SK-N-SH (cell line): ENCODE measurements around the gene GOLGA8M.
"Not testable (repeated sequence)": the region's sequence is repeated elsewhere in the genome, so short reads cannot be mapped to it uniquely, and the experiment has no call there.

ENCODE experiments used
- CTCF ChIP-seq: fragments of 200-600 bp; sonication (generic); IDR thresholded peaks from 2 replicates; pipeline ENCODE4 v1.6.1; 2017; ENCODE audit warnings: antibody characterized with exemption, mild to moderate bottlenecking, moderate library complexity
- EZH2phosphoT487 ChIP-seq: fragments of 200-600 bp; sonication (generic); IDR thresholded peaks from 2 replicates; pipeline ENCODE4 v1.6.1; 2017; ENCODE audit warnings: low read depth, mixed run types, mild to moderate bottlenecking, antibody characterized with exemption, moderate library complexity, borderline replicate concordance
- FOXM1 ChIP-seq: IDR thresholded peaks from 2 replicates; pipeline ENCODE4 v1.4.0; 2012; ENCODE audit warnings: low read depth, mild to moderate bottlenecking
- MEF2A ChIP-seq: IDR thresholded peaks from 2 replicates; pipeline ENCODE4 v1.4.0; 2012; ENCODE audit warnings: low read depth, borderline replicate concordance
- NRF1 ChIP-seq: IDR thresholded peaks from 2 replicates; pipeline ENCODE4 v1.6.1; 2012; ENCODE audit warnings: low read depth, mild to moderate bottlenecking, low read length
- POLR2AphosphoS5 ChIP-seq: IDR thresholded peaks from 2 replicates; pipeline ENCODE4 v1.6.1; 2012; ENCODE audit warnings: low read depth, low read length
- RAD21 ChIP-seq: IDR thresholded peaks from 2 replicates; pipeline ENCODE4 v1.6.1; 2012; ENCODE audit warnings: mild to moderate bottlenecking, low read length
- RCOR1 ChIP-seq: fragments of 150-350 bp; IDR thresholded peaks from 2 replicates; pipeline ENCODE4 v1.6.1; 2017; ENCODE audit warnings: antibody characterized with exemption, low read length
- REST ChIP-seq: IDR thresholded peaks from 2 replicates; pipeline ENCODE4 v1.6.1; 2012; ENCODE audit warnings: mild to moderate bottlenecking, low read depth, low read length, moderate library complexity
- TAF1 ChIP-seq: IDR thresholded peaks from 2 replicates; pipeline ENCODE4 v1.6.1; 2012; ENCODE audit warnings: low read depth, mild to moderate bottlenecking, low read length, moderate library complexity, borderline replicate concordance
- TCF12 ChIP-seq: IDR thresholded peaks from 2 replicates; pipeline ENCODE4 v1.4.0; 2012
- YY1 ChIP-seq: IDR thresholded peaks from 2 replicates; pipeline ENCODE4 v1.4.0; 2012; ENCODE audit warnings: low read depth, mild to moderate bottlenecking
- ZBTB33 ChIP-seq: IDR thresholded peaks from 2 replicates; pipeline ENCODE4 v1.4.0; 2012; ENCODE audit warnings: low read depth, borderline replicate concordance
- TF ChIP-seq, protein P1 (sequence below): IDR thresholded peaks from 2 replicates; pipeline ENCODE4 v1.4.0; 2012; ENCODE audit warnings: low read depth

- not testable (repeated sequence) for TF ChIP-seq POLR2AphosphoS5, FOXM1, TAF1, NRF1, CTCF, ZBTB33, RAD21, EZH2phosphoT487, REST, MEF2A, RCOR1, TCF12, YY1
- TF ChIP-seq, protein P1, sequence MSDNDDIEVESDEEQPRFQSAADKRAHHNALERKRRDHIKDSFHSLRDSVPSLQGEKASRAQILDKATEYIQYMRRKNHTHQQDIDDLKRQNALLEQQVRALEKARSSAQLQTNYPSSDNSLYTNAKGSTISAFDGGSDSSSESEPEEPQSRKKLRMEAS: not testable (repeated sequence)
These were observed 2.0 kb upstream of the GOLGA8M start for GRCh38 chr15:28714176-28714575.
